Thyroid gland (tissue), 4 donors: Measurements from ENCODE around the gene AP3B1.

Experiments
- CTCF ChIP-seq, 6 experiments: fragments of 200-600 bp in 3 of 6; fragments of 450-650 bp in 3 of 6; sonication (generic) in 3 of 6; IDR thresholded peaks; one replicate each; pipeline ENCODE4 v1.5.1; 2016 to 2019; ENCODE audit warnings: antibody characterized with exemption in 6 of 6, mild to moderate bottlenecking in 2 of 6, inconsistent platforms in 1 of 6, moderate library complexity in 1 of 6
- POLR2A ChIP-seq, 2 donors: fragments of 450-650 bp; IDR thresholded peaks; one replicate each; pipeline ENCODE4 v1.6.1; 2017; ENCODE audit warnings: antibody characterized with exemption in 2 of 2, mild to moderate bottlenecking in 2 of 2, moderate library complexity in 1 of 2

- TF ChIP-seq CTCF (IDR thresholded peaks at IDR 0.05): no peak
- no peak for TF ChIP-seq POLR2A (IDR thresholded peaks at IDR 0.05)
These were observed 335.7 kb downstream of the AP3B1 start for GRCh38 chr5:77958642-77959330.
